Measurements from ENCODE around the gene IGF2BP2.

- no peak for TF ChIP-seq POLR2A (IDR thresholded peaks at IDR 0.05; ENCODE audit: low read depth, low read length)
- no peak for TF ChIP-seq TAF1 (IDR thresholded peaks at IDR 0.05; ENCODE audit: low read depth, low read length)
- TF ChIP-seq POLR2AphosphoS5 (IDR thresholded peaks at IDR 0.05; ENCODE audit: low read depth, low read length): no peak
Measured at GRCh38 chr3:185758912-185759311, 65.9 kb downstream of the IGF2BP2 start.

All from GM12891 (cell line).